Epithelial cell of proximal tubule (primary cell): ENCODE results near the gene KASH5. TPM values are rescaled to one million over a fixed set of nuclear protein-coding genes. Genes with fewer than 3 reads are reported as not detected.

Experiments
- DNase-seq: peaks from one replicate; pipeline ENCODE4 v3.0.0-alpha.2; 2011; ENCODE audit warnings: low read depth
- H3K4me3 ChIP-seq: 2 replicates; pipeline ENCODE4 v1.5.1; 2011; ENCODE audit warnings: low read depth, mild to moderate bottlenecking, low read length
- total RNA-seq: library from RNA; depleted of rRNA; stranded (reverse); fragments of >200 nt; gene quantifications from 2 replicates; pipeline ENCODE4 v1.2.3, GENCODE V29; 2015
- TF ChIP-seq, protein P1 (sequence below): conservative IDR thresholded peaks from 2 replicates; pipeline ENCODE4 v1.5.1; 2012; ENCODE audit warnings: low read depth, mild to moderate bottlenecking, low read length

Gene KASH5
- total RNA-seq, 1 donor from 2014 or later = 0.06 TPM

DNA sequence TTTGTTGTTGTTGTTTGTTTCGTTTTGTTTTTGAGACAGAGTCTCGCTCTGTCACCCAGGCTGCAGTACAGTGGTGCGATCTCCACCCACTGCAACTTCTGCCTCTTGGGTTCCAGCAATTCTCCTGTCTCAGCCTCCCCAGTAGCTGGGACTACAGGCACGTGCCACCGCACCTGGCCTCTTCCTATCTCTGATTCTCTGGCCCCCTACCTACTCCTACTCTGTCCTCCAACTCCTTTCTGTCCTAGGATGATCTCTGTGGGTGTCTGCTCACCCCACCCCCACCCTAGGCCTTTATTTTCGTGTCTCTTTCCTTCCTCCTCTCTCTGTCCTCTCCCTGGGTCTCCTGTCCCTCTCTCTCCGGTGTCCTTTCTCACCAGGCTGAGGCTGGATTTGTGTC is 62.4 kb downstream of the KASH5 start:
- peak overlapping the region; percentile 61 for H3K4me3 ChIP-seq
- TF ChIP-seq, protein P1, sequence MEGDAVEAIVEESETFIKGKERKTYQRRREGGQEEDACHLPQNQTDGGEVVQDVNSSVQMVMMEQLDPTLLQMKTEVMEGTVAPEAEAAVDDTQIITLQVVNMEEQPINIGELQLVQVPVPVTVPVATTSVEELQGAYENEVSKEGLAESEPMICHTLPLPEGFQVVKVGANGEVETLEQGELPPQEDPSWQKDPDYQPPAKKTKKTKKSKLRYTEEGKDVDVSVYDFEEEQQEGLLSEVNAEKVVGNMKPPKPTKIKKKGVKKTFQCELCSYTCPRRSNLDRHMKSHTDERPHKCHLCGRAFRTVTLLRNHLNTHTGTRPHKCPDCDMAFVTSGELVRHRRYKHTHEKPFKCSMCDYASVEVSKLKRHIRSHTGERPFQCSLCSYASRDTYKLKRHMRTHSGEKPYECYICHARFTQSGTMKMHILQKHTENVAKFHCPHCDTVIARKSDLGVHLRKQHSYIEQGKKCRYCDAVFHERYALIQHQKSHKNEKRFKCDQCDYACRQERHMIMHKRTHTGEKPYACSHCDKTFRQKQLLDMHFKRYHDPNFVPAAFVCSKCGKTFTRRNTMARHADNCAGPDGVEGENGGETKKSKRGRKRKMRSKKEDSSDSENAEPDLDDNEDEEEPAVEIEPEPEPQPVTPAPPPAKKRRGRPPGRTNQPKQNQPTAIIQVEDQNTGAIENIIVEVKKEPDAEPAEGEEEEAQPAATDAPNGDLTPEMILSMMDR = no peak
- no peak for DNase-seq

GRCh38 chr19:49451430-49452181 is 63.6 kb downstream of the KASH5 start, which contains the start of gene PIH1D1:
Gene PIH1D1, minus strand, starts transcription at chr19:49451814. Its CDS starts 240 bp downstream, at chr19:49451574.
- peak within 1 kb of the TSS; percentile 98 for H3K4me3 ChIP-seq
- peak; percentile 97 for DNase-seq
- TF ChIP-seq, protein P1 = peak; percentile 22

- TF ChIP-seq, protein P1 = no peak
- peak within 1 kb of the TSS; percentile 98 for H3K4me3 ChIP-seq
- peak; percentile 62 for DNase-seq
These were observed 65.1 kb downstream of the KASH5 start, which contains the start of gene ALDH16A1 for GRCh38 chr19:49453013-49453756. Gene ALDH16A1, plus strand, starts transcription at chr19:49453225. Its CDS starts 107 bp downstream, at chr19:49453332.

DNA sequence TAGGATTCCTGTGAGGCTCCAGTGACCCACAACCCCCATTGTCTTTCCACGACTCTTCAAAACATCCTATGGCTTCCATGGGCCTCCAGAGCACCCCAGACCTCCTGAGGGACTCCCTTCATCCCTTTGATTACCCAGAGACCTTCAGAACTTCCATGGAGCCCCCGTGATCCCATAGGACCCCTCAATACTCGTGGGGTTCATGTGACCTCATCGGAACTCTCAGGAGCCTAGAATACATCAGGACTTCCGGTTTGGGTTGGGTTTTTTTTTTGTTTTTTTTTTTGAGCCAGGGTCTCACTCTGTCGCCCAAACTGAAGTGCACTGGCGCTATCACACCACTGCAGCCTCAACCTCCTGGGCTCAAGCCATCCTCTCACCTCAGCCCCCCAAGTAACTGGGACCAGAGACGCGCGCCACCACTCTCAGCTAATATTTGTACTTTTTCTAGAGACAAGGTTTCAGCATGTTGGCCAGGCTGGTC is 65.8 kb downstream of the KASH5 start:
- DNase-seq = no peak
- H3K4me3 ChIP-seq = peak overlapping the region; percentile 98
- TF ChIP-seq, protein P1 = no peak

- no peak for DNase-seq
- TF ChIP-seq, protein P1 = no peak
These were observed 67.7 kb downstream of the KASH5 start for GRCh38 chr19:49455773-49456172.

GRCh38 chr19:49456326-49456725 is 68.3 kb downstream of the KASH5 start:
- no peak overlapping the region for H3K4me3 ChIP-seq
- DNase-seq = no peak
- TF ChIP-seq, protein P1 = no peak

More at GRCh38 chr19:49455773-49456172, 67.7 kb downstream of the KASH5 start:
- H3K4me3 ChIP-seq = no peak overlapping the region
